HepG2 (cell line): ENCODE data around the gene SPTBN5. TPM values are rescaled to one million over a fixed set of nuclear protein-coding genes. Genes with fewer than 3 reads are reported as not detected.

ENCODE experiments used
- ATAC-seq: fragments of 200-7000 bp; cut with Tn5 transposase; 3 replicates; pipeline ENCODE4 v1.9.1; 2020; ENCODE audit warnings: mild to moderate bottlenecking, moderate library complexity
- BruUV-seq: library from RNA; stranded (reverse); fragments of 400-500 nt; replicated peaks from 2 replicates; lab custom pipeline; 2021; lab: Mats Ljungman, UMichigan
- CTCF ChIA-PET: fragments of 300-600 bp; formaldehyde crosslinking; extraction: SDS; loops from one replicate; lab custom pipeline; 2021; ENCODE audit warnings: low total read pairs, inconsistent platforms, low intra/inter-chr PET ratio; lab: Yijun Ruan, JAX
- POLR2A ChIA-PET: fragments of 350-600 bp; sonication (Branson Sonifier 250); formaldehyde crosslinking; loops from one replicate; lab custom pipeline; 2020; ENCODE audit warnings: antibody characterized with exemption, inconsistent platforms; lab: Yijun Ruan, JAX
- DNase-seq: peaks from one replicate; pipeline ENCODE4 v3.0.0-alpha.2; 2015; ENCODE audit warnings: low spot score
- FAIRE-seq: peaks from 3 replicates; lab custom pipeline; 2011; peaks lifted over from hg19 to GRCh38; lab: Jason Lieb, UNC
- H2AFZ ChIP-seq: one replicate; pipeline ENCODE4 v1.6.1; 2011; ENCODE audit warnings: low read length, inconsistent platforms
- H3K27ac ChIP-seq: fragments of 300-600 bp; 3 replicates; pipeline ENCODE4 v1.8.0; 2011; ENCODE audit warnings: mixed run types, mild to moderate bottlenecking, mixed read lengths, low read length, inconsistent platforms; ENCODE audit not compliant: insufficient read depth; ENCODE audit errors: extremely low read length
- H3K27me3 ChIP-seq, 2 experiments: fragments of 200-600 bp in 1 of 2; 2 replicates in 1 of 2; 3 replicates in 1 of 2; pipeline versions ENCODE4 v1.6.0 to v1.8.0; 2011; ENCODE audit warnings: low read length in 2 of 2, mild to moderate bottlenecking in 2 of 2, moderate library complexity in 2 of 2, inconsistent platforms in 1 of 2; ENCODE audit not compliant: insufficient read depth in 2 of 2, control insufficient read depth in 1 of 2
- H3K36me3 ChIP-seq, 2 experiments: fragments of 200-600 bp in 1 of 2; replicated peaks in 1 of 2; 2 replicates in 1 of 2; 3 replicates in 1 of 2; pipeline versions ENCODE4 v1.5.1 to v1.8.0; 2011; ENCODE audit warnings: low read length in 2 of 2, inconsistent platforms in 1 of 2; ENCODE audit not compliant: insufficient read depth in 2 of 2, control insufficient read depth in 1 of 2
- H3K4me1 ChIP-seq: 2 replicates; pipeline ENCODE4 v1.5.1; 2012; ENCODE audit warnings: low read length, inconsistent platforms; ENCODE audit not compliant: insufficient read depth
- H3K4me2 ChIP-seq: 2 replicates; pipeline ENCODE4 v1.6.0; 2011; ENCODE audit warnings: low read depth, low read length, inconsistent platforms
- H3K4me3 ChIP-seq, 3 experiments: fragments of 200-600 bp in 1 of 3; sonication (generic), shearing (Covaris generic) in 1 of 3; replicated peaks in 1 of 3; 2 replicates each; pipeline ENCODE4 v1.5.1; 2011 to 2016; ENCODE audit warnings: low read length in 3 of 3, inconsistent platforms in 2 of 3, low read depth in 2 of 3, mild to moderate bottlenecking in 2 of 3, control low read depth in 1 of 3, mixed read lengths in 1 of 3; ENCODE audit not compliant: insufficient read depth in 1 of 3
- H3K79me2 ChIP-seq: one replicate; pipeline ENCODE4 v1.6.1; 2011; ENCODE audit warnings: low read length, inconsistent platforms; ENCODE audit not compliant: insufficient read depth
- H3K9ac ChIP-seq: 2 replicates; pipeline ENCODE4 v1.6.0; 2011; ENCODE audit warnings: mild to moderate bottlenecking, low read depth, low read length, inconsistent platforms; ENCODE audit not compliant: insufficient read depth
- H3K9me3 ChIP-seq: 2 replicates; pipeline ENCODE4 v1.5.1; 2012; ENCODE audit warnings: mild to moderate bottlenecking, low read length
- H4K20me1 ChIP-seq: 2 replicates; pipeline ENCODE4 v1.6.0; 2011; ENCODE audit warnings: inconsistent platforms, mild to moderate bottlenecking, low read length, moderate library complexity; ENCODE audit not compliant: insufficient read depth
- CEBPB ChIP-seq: IDR thresholded peaks from 2 replicates; pipeline ENCODE4 v1.6.1; 2011; ENCODE audit warnings: low read depth, low read length, improper control_type of control experiment, borderline replicate concordance
- DPF2 ChIP-seq: sonication (generic); formaldehyde crosslinking; IDR thresholded peaks from 2 replicates; pipeline ENCODE4 v1.4.0; 2020; ENCODE audit warnings: mild to moderate bottlenecking, low read depth, missing genetic modification reagents, borderline replicate concordance
- FOXP1 ChIP-seq, 2 experiments: fragments of 450-650 bp in 1 of 2; IDR thresholded peaks; 2 replicates each; pipeline ENCODE4 v1.6.1; 2017 to 2018; ENCODE audit warnings: antibody characterized with exemption in 1 of 2
- KDM5B ChIP-seq: sonication (generic); formaldehyde crosslinking; IDR thresholded peaks from 2 replicates; pipeline ENCODE4 v1.4.0; 2020; ENCODE audit warnings: missing genetic modification reagents, mild to moderate bottlenecking, borderline replicate concordance
- PHF5A ChIP-seq: IDR thresholded peaks from one replicate; pipeline ENCODE4 v1.6.1; 2018; ENCODE audit warnings: low read depth, missing genetic modification reagents; ENCODE audit not compliant: unreplicated experiment
- STAG1 ChIP-seq: sonication (generic); formaldehyde crosslinking; IDR thresholded peaks from 2 replicates; pipeline ENCODE4 v1.4.0; 2020; ENCODE audit warnings: missing genetic modification reagents
- TBP ChIP-seq: sonication (generic); formaldehyde crosslinking; IDR thresholded peaks from 2 replicates; pipeline ENCODE4 v1.5.0; 2020; ENCODE audit warnings: missing genetic modification reagents
- THYN1 ChIP-seq: sonication (generic); formaldehyde crosslinking; IDR thresholded peaks from 2 replicates; pipeline ENCODE4 v1.8.1; 2023; ENCODE audit warnings: low read depth, mild to moderate bottlenecking, moderate library complexity, missing genetic modification reagents, borderline replicate concordance
- ZNF432 ChIP-seq: sonication (generic); formaldehyde crosslinking; IDR thresholded peaks from 2 replicates; pipeline ENCODE4 v1.5.0; 2020; ENCODE audit warnings: missing genetic modification reagents, mild to moderate bottlenecking, borderline replicate concordance
- ZNF660 ChIP-seq: sonication (generic); formaldehyde crosslinking; IDR thresholded peaks from 2 replicates; pipeline ENCODE4 v1.5.1; 2020; ENCODE audit warnings: mild to moderate bottlenecking, low read depth, missing genetic modification reagents, borderline replicate concordance
- WGBS: methylation state at CpG from one replicate; pipeline ENCODE4 v1.1.6; 2017; ENCODE audit warnings: low lambda C conversion rate; 5-methylcytosine and 5-hydroxymethylcytosine counted together
- in situ Hi-C: cut with HindIII; loops from 2 replicates; pipeline ENCODE4 v1.10.0; 2017; ENCODE audit warnings: low pct_unique_long_range_greater_than_20kb; ENCODE audit not compliant: extremely low pct_ligation_motif_present
- intact Hi-C: fragments of 100-400 bp; cut with micrococcal nuclease; formaldehyde crosslinking; loops from one replicate; pipeline ENCODE4 v1.10.0; 2022; ENCODE audit not compliant: unreplicated experiment
- polyA plus RNA-seq, 8 experiments: library from polyadenylated mRNA; depleted of rRNA in 3 of 8; stranded (reverse) in 7 of 8; unstranded in 1 of 8; fragments of >200 nt; fragmentation: Illumina TruSeq in 4 of 8; extraction: Trizol in 4 of 8; gene quantifications; 2 replicates each; pipeline versions ENCODE4 v1.2.1 to v1.2.3, GENCODE V29; 2011 to 2016; ENCODE audit warnings: low read depth in 4 of 8, missing spikeins in 1 of 8, mixed read lengths in 1 of 8; ENCODE audit not compliant: insufficient read depth in 1 of 8
- total RNA-seq, 5 experiments: library from RNA; depleted of rRNA; stranded (reverse); fragments of >200 nt; fragmentation: Illumina TruSeq; extraction: Trizol; gene quantifications; 2 replicates each; pipeline ENCODE4 v1.2.3, GENCODE V29; 2016; ENCODE audit warnings: low read depth in 1 of 5
- TF ChIP-seq, protein P1 (sequence below): IDR thresholded peaks from 2 replicates; pipeline ENCODE4 v1.6.1; 2016; ENCODE audit warnings: low read depth, missing genetic modification reagents, missing compliant biosample characterization
- TF ChIP-seq, protein P2 (sequence below): sonication (generic); formaldehyde crosslinking; IDR thresholded peaks from 2 replicates; pipeline ENCODE4 v1.8.1; 2023; ENCODE audit warnings: mild to moderate bottlenecking, missing genetic modification reagents

The SPTBN5 gene
- total and polyA plus RNA-seq, 2 of the 13 experiments (the other 11 are each of a cell fraction or from before 2014, with no cell fraction given) = 0.01 to 0.07 TPM

DNA sequence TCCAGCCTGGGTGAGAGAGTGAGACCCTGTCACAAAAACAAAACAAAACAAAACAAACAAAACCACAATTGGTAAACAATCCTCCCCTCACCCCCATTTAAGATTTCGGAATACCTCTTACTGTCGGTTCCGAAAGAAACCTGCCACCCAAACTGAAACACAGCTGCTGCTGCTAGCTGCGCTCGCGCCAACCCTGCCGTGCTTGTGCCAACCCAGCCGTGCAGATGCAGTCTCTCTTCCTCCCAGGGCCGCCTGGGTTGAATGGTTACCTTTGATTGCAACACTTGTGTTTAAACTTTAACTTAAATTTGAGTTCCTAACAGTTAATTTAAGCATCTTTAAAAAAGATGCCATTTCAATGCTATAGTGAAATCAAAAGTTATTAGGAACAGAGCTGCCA is 28.5 kb upstream of the SPTBN5 start (continued):
- TF ChIP-seq, protein P1, sequence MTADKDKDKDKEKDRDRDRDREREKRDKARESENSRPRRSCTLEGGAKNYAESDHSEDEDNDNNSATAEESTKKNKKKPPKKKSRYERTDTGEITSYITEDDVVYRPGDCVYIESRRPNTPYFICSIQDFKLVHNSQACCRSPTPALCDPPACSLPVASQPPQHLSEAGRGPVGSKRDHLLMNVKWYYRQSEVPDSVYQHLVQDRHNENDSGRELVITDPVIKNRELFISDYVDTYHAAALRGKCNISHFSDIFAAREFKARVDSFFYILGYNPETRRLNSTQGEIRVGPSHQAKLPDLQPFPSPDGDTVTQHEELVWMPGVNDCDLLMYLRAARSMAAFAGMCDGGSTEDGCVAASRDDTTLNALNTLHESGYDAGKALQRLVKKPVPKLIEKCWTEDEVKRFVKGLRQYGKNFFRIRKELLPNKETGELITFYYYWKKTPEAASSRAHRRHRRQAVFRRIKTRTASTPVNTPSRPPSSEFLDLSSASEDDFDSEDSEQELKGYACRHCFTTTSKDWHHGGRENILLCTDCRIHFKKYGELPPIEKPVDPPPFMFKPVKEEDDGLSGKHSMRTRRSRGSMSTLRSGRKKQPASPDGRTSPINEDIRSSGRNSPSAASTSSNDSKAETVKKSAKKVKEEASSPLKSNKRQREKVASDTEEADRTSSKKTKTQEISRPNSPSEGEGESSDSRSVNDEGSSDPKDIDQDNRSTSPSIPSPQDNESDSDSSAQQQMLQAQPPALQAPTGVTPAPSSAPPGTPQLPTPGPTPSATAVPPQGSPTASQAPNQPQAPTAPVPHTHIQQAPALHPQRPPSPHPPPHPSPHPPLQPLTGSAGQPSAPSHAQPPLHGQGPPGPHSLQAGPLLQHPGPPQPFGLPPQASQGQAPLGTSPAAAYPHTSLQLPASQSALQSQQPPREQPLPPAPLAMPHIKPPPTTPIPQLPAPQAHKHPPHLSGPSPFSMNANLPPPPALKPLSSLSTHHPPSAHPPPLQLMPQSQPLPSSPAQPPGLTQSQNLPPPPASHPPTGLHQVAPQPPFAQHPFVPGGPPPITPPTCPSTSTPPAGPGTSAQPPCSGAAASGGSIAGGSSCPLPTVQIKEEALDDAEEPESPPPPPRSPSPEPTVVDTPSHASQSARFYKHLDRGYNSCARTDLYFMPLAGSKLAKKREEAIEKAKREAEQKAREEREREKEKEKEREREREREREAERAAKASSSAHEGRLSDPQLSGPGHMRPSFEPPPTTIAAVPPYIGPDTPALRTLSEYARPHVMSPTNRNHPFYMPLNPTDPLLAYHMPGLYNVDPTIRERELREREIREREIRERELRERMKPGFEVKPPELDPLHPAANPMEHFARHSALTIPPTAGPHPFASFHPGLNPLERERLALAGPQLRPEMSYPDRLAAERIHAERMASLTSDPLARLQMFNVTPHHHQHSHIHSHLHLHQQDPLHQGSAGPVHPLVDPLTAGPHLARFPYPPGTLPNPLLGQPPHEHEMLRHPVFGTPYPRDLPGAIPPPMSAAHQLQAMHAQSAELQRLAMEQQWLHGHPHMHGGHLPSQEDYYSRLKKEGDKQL (CRISPR knock-in tag) = no peak
- TF ChIP-seq TBP (no peak), CEBPB (peak; percentile 40; the same call in 1 of the 2 replicates)

DNA sequence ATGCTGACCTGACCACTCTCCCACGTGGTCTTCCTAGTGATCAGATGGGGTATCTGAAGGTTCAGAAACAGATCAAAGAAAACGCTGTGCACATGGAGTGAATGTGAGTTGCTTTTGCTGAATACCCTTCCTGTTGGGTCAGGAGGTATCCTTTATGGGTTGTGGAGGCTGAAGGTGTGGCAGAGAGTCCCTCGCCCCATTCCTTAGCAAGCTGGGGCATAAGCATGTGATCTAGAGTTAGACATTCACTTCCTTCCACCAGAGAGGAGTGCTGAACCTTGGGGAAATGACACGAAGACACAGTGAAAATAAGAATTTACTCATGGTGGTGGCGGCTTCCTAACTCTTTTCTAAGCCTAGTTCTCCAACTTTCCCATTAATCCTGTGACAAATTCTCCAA is 27.8 kb upstream of the SPTBN5 start:
- no peak overlapping the region for H3K9ac ChIP-seq
- no peak overlapping the region for H3K4me3 ChIP-seq
- WGBS = 85% methylated on average over 5 of the region's 5 CpGs
- in situ Hi-C loops = no loop called here
- FAIRE-seq (no peak), ATAC-seq (no peak), DNase-seq (no peak)
- no peak overlapping the region for H3K27ac ChIP-seq
- no peak overlapping the region for H3K4me2 ChIP-seq
- POLR2A ChIA-PET = no interaction called here
- H4K20me1 ChIP-seq = no peaks in the 10 kb centered on the region
- H3K4me1 ChIP-seq = peaks cover 49% of the 10 kb centered on the region
- H2AFZ ChIP-seq = no peak overlapping the region
- no TSS peak for BruUV-seq
- peaks cover 0 to 6% of the 10 kb centered on the region in 2 experiments; a peak in 1 of 5 replicates for H3K36me3 ChIP-seq
- CTCF ChIA-PET = no interaction called here
- TF ChIP-seq, protein P2, sequence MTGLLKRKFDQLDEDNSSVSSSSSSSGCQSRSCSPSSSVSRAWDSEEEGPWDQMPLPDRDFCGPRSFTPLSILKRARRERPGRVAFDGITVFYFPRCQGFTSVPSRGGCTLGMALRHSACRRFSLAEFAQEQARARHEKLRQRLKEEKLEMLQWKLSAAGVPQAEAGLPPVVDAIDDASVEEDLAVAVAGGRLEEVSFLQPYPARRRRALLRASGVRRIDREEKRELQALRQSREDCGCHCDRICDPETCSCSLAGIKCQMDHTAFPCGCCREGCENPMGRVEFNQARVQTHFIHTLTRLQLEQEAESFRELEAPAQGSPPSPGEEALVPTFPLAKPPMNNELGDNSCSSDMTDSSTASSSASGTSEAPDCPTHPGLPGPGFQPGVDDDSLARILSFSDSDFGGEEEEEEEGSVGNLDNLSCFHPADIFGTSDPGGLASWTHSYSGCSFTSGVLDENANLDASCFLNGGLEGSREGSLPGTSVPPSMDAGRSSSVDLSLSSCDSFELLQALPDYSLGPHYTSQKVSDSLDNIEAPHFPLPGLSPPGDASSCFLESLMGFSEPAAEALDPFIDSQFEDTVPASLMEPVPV (CRISPR knock-in tag) = no peak
- TF ChIP-seq STAG1 (CRISPR knock-in tag) = no peak
- TF ChIP-seq ZNF660 (CRISPR knock-in tag) = no peak
- TF ChIP-seq DPF2 = no peak
- TF ChIP-seq FOXP1 (IDR thresholded peaks at IDR 0.05) = no peak
- no peak for TF ChIP-seq FOXP1 (CRISPR knock-in tag; IDR thresholded peaks at IDR 0.05)
- TF ChIP-seq THYN1 (CRISPR knock-in tag) = no peak
- no peak for TF ChIP-seq ZNF432
- no peak for TF ChIP-seq KDM5B (CRISPR knock-in tag)
- no peak for TF ChIP-seq PHF5A (CRISPR knock-in tag)
- H3K79me2 ChIP-seq = no peaks in the 10 kb centered on the region
- intact Hi-C loops = no loop called here
- H3K27me3 ChIP-seq = no peaks in the 10 kb centered on the region
- H3K9me3 ChIP-seq = no peaks in the 10 kb centered on the region
